HCT116 (cell line): ENCODE data around the gene SFXN5. TPM values are rescaled to one million over a fixed set of nuclear protein-coding genes. Genes with fewer than 3 reads are reported as not detected.

Experiments
- ATAC-seq: fragments of 200-7000 bp; cut with Tn5 transposase; 2 replicates; pipeline ENCODE4 v1.9.1; 2020; ENCODE audit warnings: mild to moderate bottlenecking, moderate library complexity
- BruUV-seq: library from RNA; stranded (reverse); fragments of 400-500 nt; replicated peaks from 2 replicates; lab custom pipeline; 2021; lab: Mats Ljungman, UMichigan
- CTCF ChIA-PET: fragments of 300-600 bp; sonication (Branson Sonifier 250); formaldehyde crosslinking; loops from one replicate; lab custom pipeline; 2021; ENCODE audit warnings: antibody characterized with exemption; lab: Charles Lee
- POLR2A ChIA-PET: fragments of 300-600, 350-600 bp; sonication (Branson Sonifier 250); formaldehyde crosslinking; loops from one replicate; lab custom pipeline; 2021; ENCODE audit warnings: antibody characterized with exemption; lab: Charles Lee
- RAD21 ChIA-PET, 2 experiments: fragments of 300-600 bp; sonication (Branson Sonifier 250); formaldehyde crosslinking; loops; one replicate each; lab custom pipeline; 2023; ENCODE audit warnings: low total read pairs in 2 of 2; ENCODE audit not compliant: uncharacterized antibody in 2 of 2, unreplicated experiment in 2 of 2, low non-redundant PET in 1 of 2; lab: Charles Lee
- DNase-seq: peaks from one replicate; pipeline ENCODE4 v3.0.0-alpha.2; 2010; ENCODE audit warnings: low read depth, low spot score
- H2AFZ ChIP-seq: fragments of 200-600 bp; shearing (Covaris generic), sonication (generic); 2 replicates; pipeline ENCODE4 v1.6.1; 2017; ENCODE audit warnings: low read depth, mixed run types, mixed read lengths, antibody characterized with exemption, low read length; ENCODE audit not compliant: poor library complexity, severe bottlenecking
- H3K27ac ChIP-seq: 2 replicates; pipeline ENCODE4 v1.5.1; 2012; ENCODE audit warnings: low read depth, low read length
- H3K27me3 ChIP-seq: fragments of 200-600 bp; sonication (generic); 2 replicates; pipeline ENCODE4 v1.6.1; 2016; ENCODE audit warnings: mixed run types, low read length, mixed read lengths; ENCODE audit not compliant: insufficient read depth
- H3K36me3 ChIP-seq, 2 experiments: fragments of 200-500 bp in 1 of 2; fragments of 200-600 bp in 1 of 2; sonication (Bioruptor generic) in 1 of 2; sonication (generic) in 1 of 2; 2 replicates each; pipeline versions ENCODE4 v1.5.1 to v1.6.1; 2014 to 2016; ENCODE audit warnings: low read length in 2 of 2, inconsistent platforms in 1 of 2, mixed read lengths in 1 of 2, mixed run types in 1 of 2; ENCODE audit not compliant: insufficient read depth in 2 of 2, control insufficient read depth in 1 of 2
- H3K4me1 ChIP-seq, 2 experiments: fragments of 200-600 bp in 1 of 2; sonication (generic) in 1 of 2; 2 replicates each; pipeline versions ENCODE4 v1.5.1 to v1.6.1; 2012 to 2017; ENCODE audit warnings: low read length in 2 of 2, inconsistent platforms in 1 of 2, mild to moderate bottlenecking in 1 of 2, mixed read lengths in 1 of 2, mixed run types in 1 of 2, moderate library complexity in 1 of 2; ENCODE audit not compliant: insufficient read depth in 2 of 2, control insufficient read depth in 1 of 2
- H3K4me2 ChIP-seq: fragments of 200-600 bp; sonication (generic); 2 replicates; pipeline ENCODE4 v1.6.1; 2017; ENCODE audit warnings: mixed run types, low read length, mixed read lengths
- H3K4me3 ChIP-seq, 2 experiments: fragments of 200-600 bp in 1 of 2; sonication (generic) in 1 of 2; replicated peaks in 1 of 2; 2 replicates each; pipeline ENCODE4 v1.5.1; 2011 to 2016; ENCODE audit warnings: low read length in 2 of 2, control low read depth in 1 of 2, low read depth in 1 of 2, mild to moderate bottlenecking in 1 of 2, mixed read lengths in 1 of 2, mixed run types in 1 of 2
- H3K79me2 ChIP-seq: fragments of 200-600 bp; sonication (generic); 2 replicates; pipeline ENCODE4 v1.6.1; 2017; ENCODE audit warnings: mild to moderate bottlenecking, mixed run types, low read length, moderate library complexity, mixed read lengths; ENCODE audit not compliant: insufficient read depth
- H3K9ac ChIP-seq: fragments of 200-600 bp; sonication (generic); 2 replicates; pipeline ENCODE4 v1.6.1; 2016; ENCODE audit warnings: low read length, mixed read lengths
- H3K9me2 ChIP-seq: fragments of 200-600 bp; sonication (generic), shearing (Covaris generic); 2 replicates; pipeline ENCODE4 v1.6.1; 2017; ENCODE audit warnings: mixed run types, mild to moderate bottlenecking, moderate library complexity; ENCODE audit not compliant: insufficient read depth
- H3K9me3 ChIP-seq, 2 experiments: fragments of 200-500 bp in 1 of 2; fragments of 200-600 bp in 1 of 2; sonication (Bioruptor generic) in 1 of 2; sonication (generic) in 1 of 2; 2 replicates each; pipeline ENCODE4 v1.6.1; 2014 to 2017; ENCODE audit warnings: low read length in 2 of 2, mixed read lengths in 2 of 2, inconsistent platforms in 1 of 2, low read depth in 1 of 2, mild to moderate bottlenecking in 1 of 2, mixed run types in 1 of 2, moderate library complexity in 1 of 2; ENCODE audit not compliant: control insufficient read depth in 1 of 2, insufficient read depth in 1 of 2
- H4K20me1 ChIP-seq: fragments of 200-600 bp; sonication (generic), shearing (Covaris generic); 2 replicates; pipeline ENCODE4 v1.6.1; 2017; ENCODE audit warnings: mixed run types, mild to moderate bottlenecking, moderate library complexity; ENCODE audit not compliant: insufficient read depth
- CBX3 ChIP-seq: IDR thresholded peaks from 2 replicates; pipeline ENCODE4 v1.6.1; 2012; ENCODE audit warnings: low read depth
- CEBPB ChIP-seq: IDR thresholded peaks from 2 replicates; pipeline ENCODE4 v1.6.1; 2012; ENCODE audit warnings: low read depth
- ELF1 ChIP-seq: IDR thresholded peaks from 2 replicates; pipeline ENCODE4 v1.6.1; 2012; ENCODE audit warnings: low read depth, borderline replicate concordance
- EZH2 ChIP-seq: fragments of 200-600 bp; sonication (generic); IDR thresholded peaks from 2 replicates; pipeline ENCODE4 v1.6.1; 2017; ENCODE audit warnings: antibody characterized with exemption, mixed run types
- EZH2phosphoT487 ChIP-seq: fragments of 200-600 bp; IDR thresholded peaks from 2 replicates; pipeline ENCODE4 v1.6.1; 2018; ENCODE audit warnings: antibody characterized with exemption, borderline replicate concordance
- POLR2A ChIP-seq: IDR thresholded peaks from 2 replicates; pipeline ENCODE4 v1.7.0; 2011; ENCODE audit warnings: borderline replicate concordance; ENCODE audit not compliant: insufficient read depth, insufficient read length; ENCODE audit errors: extremely low read depth
- POLR2AphosphoS5 ChIP-seq: IDR thresholded peaks from 2 replicates; pipeline ENCODE4 v1.6.1; 2011; ENCODE audit warnings: mild to moderate bottlenecking, low read depth, low read length, moderate library complexity
- SIN3A ChIP-seq: IDR thresholded peaks from 2 replicates; pipeline ENCODE4 v1.6.1; 2012; ENCODE audit warnings: low read depth
- SP1 ChIP-seq: IDR thresholded peaks from 2 replicates; pipeline ENCODE4 v1.6.1; 2012; ENCODE audit warnings: low read depth
- ZNF274 ChIP-seq: fragments of 200-500 bp; sonication (Bioruptor generic); IDR thresholded peaks from 2 replicates; pipeline ENCODE4 v1.6.1; 2014; ENCODE audit warnings: mild to moderate bottlenecking, low read depth, low read length, inconsistent platforms
- intact Hi-C: fragments of 100-400 bp; cut with micrococcal nuclease; formaldehyde crosslinking; loops from 2 replicates; pipeline ENCODE4 v1.10.0; 2022
- total RNA-seq: library from RNA; stranded (reverse); gene quantifications from one replicate; pipeline ENCODE4 v1.2.1, GENCODE V29; 2021; ENCODE audit not compliant: unreplicated experiment
- TF ChIP-seq, protein P1 (sequence below), 3 experiments: fragments of 200-600 bp in 1 of 3; sonication (generic) in 1 of 3; IDR thresholded peaks in 2 of 3; conservative IDR thresholded peaks in 1 of 3; 2 replicates each; pipeline ENCODE4 v1.5.1; 2012 to 2017; ENCODE audit warnings: low read depth in 2 of 3, low read length in 2 of 3, antibody characterized with exemption in 1 of 3, borderline replicate concordance in 1 of 3, control low read depth in 1 of 3, mild to moderate bottlenecking in 1 of 3, mixed read lengths in 1 of 3, mixed run types in 1 of 3, moderate library complexity in 1 of 3; ENCODE audit not compliant: insufficient read depth in 1 of 3
- TF ChIP-seq, protein P2 (sequence below): IDR thresholded peaks from 2 replicates; pipeline ENCODE4 v1.6.1; 2012; ENCODE audit warnings: low read depth
- TF ChIP-seq, protein P3 (sequence below): IDR thresholded peaks from 2 replicates; pipeline ENCODE4 v1.6.1; 2012

The SFXN5 gene
- total RNA-seq, 1 experiment from 2014 or later = 10.0 TPM

DNA sequence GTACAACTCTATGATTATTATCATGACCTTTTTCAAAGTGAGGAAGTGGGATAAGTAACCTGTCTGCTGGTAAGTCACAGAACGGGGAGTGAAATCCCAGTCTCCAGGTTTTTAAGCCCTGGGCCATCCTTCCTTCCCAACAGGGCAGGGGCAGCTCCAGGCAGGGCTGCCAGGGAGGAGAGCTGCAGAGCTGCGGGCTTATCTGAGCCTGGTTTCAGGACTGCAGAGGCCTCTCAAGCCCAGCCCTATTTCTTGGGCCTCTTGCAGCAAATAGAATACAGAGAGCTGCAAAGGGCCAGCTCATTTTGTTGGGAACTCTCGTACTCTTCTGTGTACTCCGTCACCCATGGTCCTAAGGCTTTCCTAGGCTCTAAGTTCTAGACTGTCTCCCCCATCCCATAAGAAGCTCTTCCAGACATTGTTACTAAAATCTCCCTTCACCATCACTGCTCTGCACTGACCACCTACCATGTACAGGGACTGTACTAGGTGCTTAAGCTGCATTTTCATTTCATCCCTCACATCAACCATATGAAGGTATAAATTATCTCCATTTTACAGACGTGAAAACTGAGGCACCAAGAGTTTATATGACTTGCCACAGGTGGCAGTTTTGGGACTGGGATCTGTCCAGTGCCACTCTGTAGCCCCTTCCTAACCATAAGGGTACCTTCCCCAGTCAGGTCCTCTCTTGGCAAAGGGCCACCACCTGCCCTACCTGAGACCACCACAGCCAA lies 38.1 kb upstream of the SFXN5 start:
- H3K4me1 ChIP-seq = peaks cover 20 to 34% of the 10 kb centered on the region in 2 experiments
- no peak for ATAC-seq
- no peaks in the 10 kb centered on the region; a peak in 1 of 4 replicates for H3K36me3 ChIP-seq
- H2AFZ ChIP-seq = no peak overlapping the region
- no peak overlapping the region for H3K4me3 ChIP-seq
- no peak for TF ChIP-seq POLR2AphosphoS5
- TF ChIP-seq CBX3 = no peak
- TF ChIP-seq ZNF274 = no peak
- no peaks in the 10 kb centered on the region for H3K9me2 ChIP-seq
- no peaks in the 10 kb centered on the region for H4K20me1 ChIP-seq
- H3K9me3 ChIP-seq = no peaks in the 10 kb centered on the region
- peaks cover 73% of the 10 kb centered on the region for H3K79me2 ChIP-seq
- no peak overlapping the region for H3K4me2 ChIP-seq
- DNase-seq = no peak
- POLR2A ChIA-PET = no interaction called here
- BruUV-seq = no TSS peak
- CTCF ChIA-PET = no interaction called here
- no peaks in the 10 kb centered on the region for H3K27me3 ChIP-seq
- no peak overlapping the region for H3K27ac ChIP-seq
- intact Hi-C loops = no loop called here
- RAD21 ChIA-PET = no interaction called here
- H3K9ac ChIP-seq = no peak overlapping the region

DNA sequence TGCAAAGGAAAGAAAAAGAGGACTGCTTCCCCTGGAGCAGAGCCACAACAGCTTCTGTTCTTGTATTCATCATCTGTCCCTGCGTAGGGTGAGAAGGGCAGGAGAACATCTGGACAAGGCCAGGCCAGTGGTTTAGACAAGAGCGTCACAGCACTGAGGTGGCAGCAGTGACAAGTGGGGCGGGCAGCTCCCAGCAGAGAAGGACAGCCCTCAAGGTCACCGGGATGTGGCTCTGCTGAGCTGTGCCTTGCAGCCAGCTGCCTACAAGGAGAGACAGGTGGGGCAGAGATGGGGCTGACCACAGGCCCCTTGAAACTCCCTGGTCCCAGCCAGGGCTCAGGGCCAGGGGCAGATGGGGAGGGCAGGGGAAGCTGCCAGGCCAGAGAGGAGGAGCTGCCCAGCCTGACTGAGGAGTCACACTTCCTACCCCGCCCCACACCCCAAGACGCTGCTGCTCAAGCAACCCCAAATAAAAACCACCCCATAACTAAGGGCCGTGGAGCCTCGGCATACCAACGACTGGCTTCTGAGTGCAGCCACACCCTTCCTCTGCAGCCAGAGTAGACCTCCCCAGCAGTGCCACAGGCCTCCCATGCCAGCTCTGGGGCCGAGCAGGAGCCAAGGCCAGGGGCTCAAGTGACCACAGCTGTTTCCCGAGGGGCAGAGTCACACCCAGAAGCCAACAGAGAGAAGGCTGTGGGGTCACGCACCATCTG lies 35.9 kb upstream of the SFXN5 start:
- H3K9me2 ChIP-seq = no peaks in the 10 kb centered on the region
- H3K4me3 ChIP-seq = no peak overlapping the region
- ChIA-PET POLR2A (no interaction called here), CTCF (no interaction called here), RAD21 (no interaction called here)
- no peak overlapping the region for H3K27ac ChIP-seq
- peaks cover 90% of the 10 kb centered on the region for H3K79me2 ChIP-seq
- intact Hi-C loops = no loop called here
- no peaks in the 10 kb centered on the region for H3K27me3 ChIP-seq
- H3K9ac ChIP-seq = no peak overlapping the region
- no peaks in the 10 kb centered on the region for H4K20me1 ChIP-seq
- peaks cover 13 to 21% of the 10 kb centered on the region in 2 experiments for H3K4me1 ChIP-seq
- DNase-seq (no peak), ATAC-seq (no peak)
- no peaks in the 10 kb centered on the region; a peak in 1 of 4 replicates for H3K36me3 ChIP-seq
- no peak overlapping the region for H3K4me2 ChIP-seq
- H3K9me3 ChIP-seq = no peaks in the 10 kb centered on the region
- no TSS peak for BruUV-seq
- H2AFZ ChIP-seq = no peak overlapping the region
- TF ChIP-seq ZNF274 (no peak), EZH2 (no peak), EZH2phosphoT487 (no peak), SP1 (no peak), POLR2A (no peak), CEBPB (no peak), SIN3A (no peak), CBX3 (no peak), ELF1 (no peak)
- TF ChIP-seq, protein P1, sequence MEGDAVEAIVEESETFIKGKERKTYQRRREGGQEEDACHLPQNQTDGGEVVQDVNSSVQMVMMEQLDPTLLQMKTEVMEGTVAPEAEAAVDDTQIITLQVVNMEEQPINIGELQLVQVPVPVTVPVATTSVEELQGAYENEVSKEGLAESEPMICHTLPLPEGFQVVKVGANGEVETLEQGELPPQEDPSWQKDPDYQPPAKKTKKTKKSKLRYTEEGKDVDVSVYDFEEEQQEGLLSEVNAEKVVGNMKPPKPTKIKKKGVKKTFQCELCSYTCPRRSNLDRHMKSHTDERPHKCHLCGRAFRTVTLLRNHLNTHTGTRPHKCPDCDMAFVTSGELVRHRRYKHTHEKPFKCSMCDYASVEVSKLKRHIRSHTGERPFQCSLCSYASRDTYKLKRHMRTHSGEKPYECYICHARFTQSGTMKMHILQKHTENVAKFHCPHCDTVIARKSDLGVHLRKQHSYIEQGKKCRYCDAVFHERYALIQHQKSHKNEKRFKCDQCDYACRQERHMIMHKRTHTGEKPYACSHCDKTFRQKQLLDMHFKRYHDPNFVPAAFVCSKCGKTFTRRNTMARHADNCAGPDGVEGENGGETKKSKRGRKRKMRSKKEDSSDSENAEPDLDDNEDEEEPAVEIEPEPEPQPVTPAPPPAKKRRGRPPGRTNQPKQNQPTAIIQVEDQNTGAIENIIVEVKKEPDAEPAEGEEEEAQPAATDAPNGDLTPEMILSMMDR (IDR thresholded peaks at IDR 0.05 in 2 of 3, conservative IDR thresholded peaks at IDR 0.05 in 1 of 3; ENCODE audit: borderline replicate concordance in 1 of 3, insufficient read depth in 1 of 3, low read depth in 2 of 3, low read length in 2 of 3) = no peak
- TF ChIP-seq, protein P2, sequence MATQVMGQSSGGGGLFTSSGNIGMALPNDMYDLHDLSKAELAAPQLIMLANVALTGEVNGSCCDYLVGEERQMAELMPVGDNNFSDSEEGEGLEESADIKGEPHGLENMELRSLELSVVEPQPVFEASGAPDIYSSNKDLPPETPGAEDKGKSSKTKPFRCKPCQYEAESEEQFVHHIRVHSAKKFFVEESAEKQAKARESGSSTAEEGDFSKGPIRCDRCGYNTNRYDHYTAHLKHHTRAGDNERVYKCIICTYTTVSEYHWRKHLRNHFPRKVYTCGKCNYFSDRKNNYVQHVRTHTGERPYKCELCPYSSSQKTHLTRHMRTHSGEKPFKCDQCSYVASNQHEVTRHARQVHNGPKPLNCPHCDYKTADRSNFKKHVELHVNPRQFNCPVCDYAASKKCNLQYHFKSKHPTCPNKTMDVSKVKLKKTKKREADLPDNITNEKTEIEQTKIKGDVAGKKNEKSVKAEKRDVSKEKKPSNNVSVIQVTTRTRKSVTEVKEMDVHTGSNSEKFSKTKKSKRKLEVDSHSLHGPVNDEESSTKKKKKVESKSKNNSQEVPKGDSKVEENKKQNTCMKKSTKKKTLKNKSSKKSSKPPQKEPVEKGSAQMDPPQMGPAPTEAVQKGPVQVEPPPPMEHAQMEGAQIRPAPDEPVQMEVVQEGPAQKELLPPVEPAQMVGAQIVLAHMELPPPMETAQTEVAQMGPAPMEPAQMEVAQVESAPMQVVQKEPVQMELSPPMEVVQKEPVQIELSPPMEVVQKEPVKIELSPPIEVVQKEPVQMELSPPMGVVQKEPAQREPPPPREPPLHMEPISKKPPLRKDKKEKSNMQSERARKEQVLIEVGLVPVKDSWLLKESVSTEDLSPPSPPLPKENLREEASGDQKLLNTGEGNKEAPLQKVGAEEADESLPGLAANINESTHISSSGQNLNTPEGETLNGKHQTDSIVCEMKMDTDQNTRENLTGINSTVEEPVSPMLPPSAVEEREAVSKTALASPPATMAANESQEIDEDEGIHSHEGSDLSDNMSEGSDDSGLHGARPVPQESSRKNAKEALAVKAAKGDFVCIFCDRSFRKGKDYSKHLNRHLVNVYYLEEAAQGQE = no peak
- TF ChIP-seq, protein P3, sequence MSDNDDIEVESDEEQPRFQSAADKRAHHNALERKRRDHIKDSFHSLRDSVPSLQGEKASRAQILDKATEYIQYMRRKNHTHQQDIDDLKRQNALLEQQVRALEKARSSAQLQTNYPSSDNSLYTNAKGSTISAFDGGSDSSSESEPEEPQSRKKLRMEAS = no peak
